ENCODE measurements around the gene CSF1R. TPM values are rescaled to one million over a fixed set of nuclear protein-coding genes. Genes with fewer than 3 reads are reported as not detected.

CSF1R gene
- total RNA-seq, 1 donor from 2014 or later, result 0.65 TPM

DNA sequence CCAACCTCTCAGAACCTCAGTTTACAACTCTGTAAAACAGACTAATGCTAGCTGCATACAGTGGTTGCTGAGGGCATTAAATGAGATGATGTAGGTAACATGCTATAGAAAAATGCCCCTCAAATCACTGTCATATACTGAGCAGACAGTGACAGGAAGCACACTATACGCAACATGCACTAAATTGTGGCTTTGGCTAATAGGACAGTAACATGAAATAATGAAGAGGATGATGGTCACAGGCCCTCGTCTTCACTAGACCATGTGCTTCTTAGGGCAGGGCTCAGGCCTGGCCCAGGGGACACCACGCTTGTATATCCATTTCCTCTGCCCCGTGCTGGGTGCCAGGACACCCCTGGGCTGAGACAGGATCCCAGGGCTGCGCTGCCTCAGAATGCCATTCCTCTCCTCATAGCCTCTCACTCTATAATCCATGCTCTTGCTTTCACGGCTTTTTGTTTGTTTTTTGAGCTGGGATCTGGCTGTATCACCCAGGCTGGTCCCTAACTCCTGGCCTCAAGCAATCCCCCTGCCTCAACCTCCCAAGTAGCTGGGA is 18.9 kb downstream of the CSF1R start:
- Mint-ChIP-seq H3K4me3 (ENCODE audit: unreplicated experiment) (no peak overlapping the region), H3K27me3 (ENCODE audit: low read depth) (no peaks in the 10 kb centered on the region), H3K9me3 (ENCODE audit: low read depth) (no peaks in the 10 kb centered on the region), H3K4me1 (ENCODE audit: low read depth) (peaks cover 42% of the 10 kb centered on the region), H3K36me3 (ENCODE audit: low read depth) (no peaks in the 10 kb centered on the region), H3K27ac (ENCODE audit: unreplicated experiment) (no peak overlapping the region)
- TF ChIP-seq CTCF (IDR thresholded peaks at IDR 0.05), result no peak
- DNase-seq (ENCODE audit: low spot score), result no peak

DNA sequence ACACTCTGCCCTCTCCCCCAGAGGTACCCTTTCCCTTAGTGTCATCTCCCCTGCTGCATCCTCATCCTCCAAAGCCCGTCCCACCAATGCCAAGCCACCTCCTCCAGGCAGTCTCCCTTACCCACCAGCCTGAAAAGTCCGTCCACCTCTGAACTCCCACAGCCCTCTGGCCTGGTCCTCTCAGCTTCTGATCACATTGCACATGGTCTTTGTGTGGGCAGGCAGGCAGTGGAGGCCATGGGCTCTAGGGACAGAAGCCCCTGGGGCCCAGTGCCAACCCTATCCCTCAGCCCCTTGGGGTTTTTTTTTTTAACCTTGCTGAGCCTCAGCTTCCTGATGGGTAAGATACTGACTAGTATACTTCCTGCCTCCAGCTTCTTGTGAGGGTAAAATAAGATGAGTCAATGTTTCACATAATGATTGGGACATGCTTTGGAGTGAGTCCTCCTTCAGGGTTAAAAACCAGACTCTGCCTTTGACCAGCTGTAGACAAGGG is 19.4 kb downstream of the CSF1R start:
- Mint-ChIP-seq H3K36me3 (ENCODE audit: low read depth) (no peaks in the 10 kb centered on the region), H3K4me1 (ENCODE audit: low read depth) (peaks cover 42% of the 10 kb centered on the region), H3K4me3 (ENCODE audit: unreplicated experiment) (no peak overlapping the region), H3K27me3 (ENCODE audit: low read depth) (no peaks in the 10 kb centered on the region), H3K27ac (ENCODE audit: unreplicated experiment) (peak overlapping the region; percentile 82), H3K9me3 (ENCODE audit: low read depth) (no peaks in the 10 kb centered on the region)
- peak; percentile 42 for DNase-seq (ENCODE audit: low spot score)
- no peak for TF ChIP-seq CTCF (IDR thresholded peaks at IDR 0.05)

DNA sequence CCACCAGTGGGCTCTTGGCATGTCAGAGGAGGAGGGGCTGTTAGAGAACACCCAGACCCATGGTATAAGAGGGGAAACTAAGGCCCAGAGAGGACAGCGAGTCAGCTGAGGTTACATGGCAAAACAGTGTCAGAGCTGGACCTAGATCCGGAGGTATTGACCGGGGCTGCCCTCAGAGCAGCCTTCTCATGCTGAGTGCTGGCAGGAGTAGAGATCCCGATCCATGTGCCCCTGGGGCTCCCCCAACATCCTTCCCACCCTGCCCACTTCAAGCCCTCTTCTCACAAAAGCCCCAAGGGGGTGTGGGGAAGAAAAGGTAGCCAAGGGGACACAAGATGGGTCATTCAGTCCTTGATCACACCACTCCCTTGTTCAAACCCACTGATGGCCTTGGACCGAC is 19.9 kb downstream of the CSF1R start:
- no peaks in the 10 kb centered on the region for H3K36me3 Mint-ChIP-seq (ENCODE audit: low read depth)
- H3K27ac Mint-ChIP-seq (ENCODE audit: unreplicated experiment), result peak overlapping the region; percentile 82
- no peak overlapping the region for H3K4me3 Mint-ChIP-seq (ENCODE audit: unreplicated experiment)

DNA sequence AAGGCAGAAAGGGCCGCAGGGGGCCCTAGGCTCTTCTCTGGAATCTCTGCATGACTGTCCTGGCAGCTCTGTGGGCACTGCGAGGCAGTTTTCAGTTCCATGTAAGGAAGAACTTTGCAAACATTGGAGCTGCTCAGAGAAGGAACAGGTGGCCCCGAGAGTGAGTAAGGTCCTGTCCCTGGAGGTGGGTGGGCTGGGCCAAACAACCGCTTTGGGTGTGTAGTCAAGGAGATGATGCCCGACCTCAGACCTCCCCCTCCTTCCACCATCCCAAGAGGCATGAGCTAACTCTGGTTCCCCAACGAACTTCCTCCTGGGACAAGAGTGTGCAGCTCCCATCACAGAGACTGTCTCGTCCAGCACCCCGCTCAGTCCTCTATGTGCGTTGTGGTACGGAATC is 20.5 kb downstream of the CSF1R start:
- no peaks in the 10 kb centered on the region for H3K36me3 Mint-ChIP-seq (ENCODE audit: low read depth)

More for the DNA sequence above, 19.9 kb downstream of the CSF1R start:
- peaks cover 42% of the 10 kb centered on the region for H3K4me1 Mint-ChIP-seq (ENCODE audit: low read depth)
- no peaks in the 10 kb centered on the region for H3K27me3 Mint-ChIP-seq (ENCODE audit: low read depth)
- peak; percentile 47 for DNase-seq (ENCODE audit: low spot score)
- H3K9me3 Mint-ChIP-seq (ENCODE audit: low read depth), result no peaks in the 10 kb centered on the region
- TF ChIP-seq CTCF (IDR thresholded peaks at IDR 0.05), result no peak

DNA sequence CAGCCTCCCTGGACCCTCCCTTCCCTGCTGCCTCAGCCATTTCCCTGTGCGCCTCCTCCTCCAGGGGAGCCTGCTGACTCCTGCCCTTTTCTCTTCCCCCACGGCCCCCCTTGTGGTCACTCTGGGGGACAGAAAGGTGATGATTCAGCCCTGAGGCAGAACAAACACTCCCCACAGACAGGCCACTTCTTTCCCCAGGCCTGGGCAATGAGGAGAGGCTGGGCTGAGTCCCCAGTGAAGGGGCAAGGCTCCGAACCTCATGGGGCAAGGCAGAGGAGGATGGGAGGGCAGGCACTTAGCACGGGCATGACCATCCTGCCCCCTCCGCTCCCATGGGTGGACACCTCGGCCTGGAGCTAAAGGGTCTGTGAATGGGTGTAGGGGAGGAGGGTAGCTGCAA is 21.0 kb downstream of the CSF1R start:
- Mint-ChIP-seq H3K4me3 (ENCODE audit: unreplicated experiment) (no peak overlapping the region), H3K36me3 (ENCODE audit: low read depth) (no peaks in the 10 kb centered on the region), H3K4me1 (ENCODE audit: low read depth) (peaks cover 42% of the 10 kb centered on the region), H3K27ac (ENCODE audit: unreplicated experiment) (peak overlapping the region; percentile 68), H3K9me3 (ENCODE audit: low read depth) (no peaks in the 10 kb centered on the region), H3K27me3 (ENCODE audit: low read depth) (no peaks in the 10 kb centered on the region)
- DNase-seq (ENCODE audit: low spot score), result no peak
- TF ChIP-seq CTCF (IDR thresholded peaks at IDR 0.05), result no peak

More for the DNA sequence above, 20.5 kb downstream of the CSF1R start:
- Mint-ChIP-seq H3K9me3 (ENCODE audit: low read depth) (no peaks in the 10 kb centered on the region), H3K27ac (ENCODE audit: unreplicated experiment) (peak overlapping the region; percentile 68), H3K4me1 (ENCODE audit: low read depth) (peaks cover 42% of the 10 kb centered on the region), H3K4me3 (ENCODE audit: unreplicated experiment) (no peak overlapping the region), H3K27me3 (ENCODE audit: low read depth) (no peaks in the 10 kb centered on the region)
- no peak for TF ChIP-seq CTCF (IDR thresholded peaks at IDR 0.05)
- no peak for DNase-seq (ENCODE audit: low spot score)
